HG02970 (cell line): Measurements from ENCODE around the gene EEF1AKMT3.
A peak's percentile ranks its signal among the peaks of the same experiment; 100 is the strongest.

Source experiments
- ATAC-seq: cut with Tn5 transposase; IDR thresholded peaks from one replicate; pipeline ENCODE4 v1.9.1; 2021; ENCODE audit warnings: mild to moderate bottlenecking, moderate library complexity, moderate number of reproducible peaks; ENCODE audit not compliant: unreplicated experiment, low FRiP score

Gene EEF1AKMT3

DNA sequence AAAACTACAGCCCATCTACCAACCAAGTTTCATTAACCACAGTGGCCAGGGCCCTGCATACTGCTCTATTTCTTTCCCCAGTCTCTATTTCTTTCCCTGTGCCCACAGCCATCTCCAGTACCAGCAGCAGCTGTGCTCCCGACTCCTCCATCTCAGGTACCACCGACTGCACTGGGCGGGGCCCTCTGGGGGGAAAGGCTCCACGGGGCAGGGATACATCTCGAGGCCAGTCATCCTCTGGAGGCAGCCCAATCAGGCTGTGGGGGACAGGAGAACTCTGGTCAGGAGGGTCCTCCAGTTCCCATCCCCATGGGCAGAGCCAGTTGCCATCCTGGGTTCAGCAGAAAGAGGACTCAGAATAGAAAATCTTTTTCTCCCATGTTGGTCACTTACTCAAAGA, 23.4 kb upstream of the EEF1AKMT3 start:
- ATAC-seq = no peak

DNA sequence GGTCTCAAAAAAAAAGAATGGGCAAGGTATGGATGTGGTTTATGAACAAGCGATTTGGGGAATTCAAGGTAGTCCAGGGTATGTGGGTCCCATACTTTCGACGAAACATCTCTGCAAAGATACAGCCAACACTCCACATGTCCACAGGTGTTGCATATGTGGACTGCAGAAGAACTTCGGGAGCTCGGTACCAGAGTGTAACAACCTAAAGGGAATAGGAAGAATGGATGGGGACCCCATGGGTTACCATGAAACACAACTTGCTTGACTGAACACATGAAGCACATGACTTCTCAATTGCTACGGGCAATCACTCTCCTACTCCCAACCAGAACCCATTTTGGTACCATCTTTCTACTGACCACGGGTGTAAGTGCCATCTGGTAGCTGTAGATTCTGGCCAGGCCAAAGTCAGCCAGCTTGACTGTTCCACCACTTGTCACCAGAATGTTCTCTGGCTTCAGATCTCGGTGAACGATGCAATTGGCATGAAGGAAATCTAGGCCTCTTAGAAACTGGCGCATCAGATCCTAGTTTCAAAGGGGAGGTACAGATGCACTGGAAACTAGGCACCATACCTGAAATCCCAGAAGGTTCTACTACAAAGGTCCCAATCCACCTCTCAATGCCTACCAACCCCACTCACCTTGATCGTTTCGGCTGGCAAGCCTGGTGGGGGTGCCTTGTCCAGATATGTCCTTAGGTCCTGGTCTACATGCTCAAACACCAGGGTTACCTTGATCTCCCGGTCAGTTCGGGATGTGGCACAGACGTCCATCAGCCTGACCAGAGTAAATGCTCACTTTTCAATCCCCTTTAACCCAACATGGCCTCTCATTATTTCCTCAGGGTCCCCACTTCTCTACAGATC, 21.6 kb upstream of the EEF1AKMT3 start:
- no peak for ATAC-seq

DNA sequence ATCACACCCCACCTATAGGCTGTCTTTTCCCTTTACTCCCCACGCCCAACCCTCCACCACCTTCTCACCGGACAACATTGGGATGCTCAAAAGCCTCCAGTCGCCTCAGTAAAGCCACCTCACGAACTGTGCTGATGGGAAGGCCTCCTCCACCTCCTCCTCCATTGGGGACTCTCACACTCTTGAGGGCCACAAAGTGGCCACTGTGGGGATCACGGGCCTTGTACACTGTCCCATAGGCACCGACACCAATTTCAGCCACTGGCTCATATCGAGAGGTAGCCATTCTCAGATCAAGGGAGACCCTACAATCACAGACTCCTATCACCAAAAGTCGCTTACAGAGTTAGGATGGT, 21.0 kb upstream of the EEF1AKMT3 start:
- ATAC-seq = no peak

DNA sequence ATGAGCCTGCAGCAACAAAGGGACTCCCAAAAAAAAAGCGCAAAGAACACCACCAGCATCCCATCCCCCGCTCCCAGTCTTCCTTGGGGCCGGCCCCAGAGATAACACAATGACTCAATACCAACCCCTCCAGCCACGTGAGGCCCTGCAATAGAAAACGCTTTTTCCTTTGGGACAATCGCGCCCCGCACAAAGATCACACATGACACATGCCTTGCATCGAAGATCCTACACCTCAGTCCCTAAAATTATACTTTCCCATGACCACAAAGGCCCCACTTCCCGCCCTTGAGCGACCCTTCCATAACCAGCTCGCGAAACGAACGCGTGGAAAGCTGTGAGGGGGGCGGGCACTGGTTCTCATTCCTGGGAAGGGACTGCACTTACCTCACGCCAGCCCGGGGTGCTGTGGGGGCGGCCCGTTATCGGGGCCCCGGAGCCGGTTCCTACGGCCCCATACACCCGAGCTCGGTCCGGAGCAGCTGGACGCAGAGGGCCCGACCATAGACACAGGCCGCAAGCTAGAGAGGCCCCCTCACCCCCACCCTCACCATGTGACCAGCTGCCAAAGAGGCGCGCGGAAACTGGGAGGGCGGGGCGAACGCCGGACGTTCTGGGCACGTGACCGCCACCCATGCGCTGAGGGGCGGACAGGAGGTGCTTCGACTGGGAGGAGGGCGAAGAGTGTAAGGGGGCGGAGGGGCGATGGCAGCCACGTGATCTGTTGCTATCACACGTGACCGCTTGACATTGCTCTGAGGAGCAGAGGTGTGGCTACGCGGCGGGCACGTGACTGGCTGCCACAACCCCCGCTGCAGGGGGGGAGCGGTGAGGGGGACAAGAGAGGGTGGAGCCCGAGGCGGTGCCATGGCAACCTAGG, 20.4 kb upstream of the EEF1AKMT3 start, which contains the start of gene CDK4:
Gene CDK4, minus strand, starts transcription at position 523 of the 880 bp plus-strand sequence. CDS start 593 bp downstream, outside the sequence.
- ATAC-seq = peak; percentile 81

DNA sequence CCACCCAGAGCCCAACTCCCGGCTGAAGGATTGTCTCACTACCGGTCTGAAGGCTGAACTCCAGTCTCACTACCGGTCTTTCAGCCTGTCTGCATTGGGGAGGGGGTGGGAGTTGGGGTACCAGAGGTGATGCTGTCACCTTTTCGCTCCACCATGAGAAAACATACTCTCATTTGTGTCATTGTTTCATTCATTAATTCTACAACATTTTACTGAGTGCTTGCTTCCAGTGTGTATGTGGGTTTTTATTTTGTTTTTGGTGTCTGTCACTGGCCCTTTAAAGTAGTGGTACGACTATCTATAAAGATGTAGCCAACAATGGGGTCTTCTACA, 19.8 kb upstream of the EEF1AKMT3 start:
- ATAC-seq = no peak

DNA sequence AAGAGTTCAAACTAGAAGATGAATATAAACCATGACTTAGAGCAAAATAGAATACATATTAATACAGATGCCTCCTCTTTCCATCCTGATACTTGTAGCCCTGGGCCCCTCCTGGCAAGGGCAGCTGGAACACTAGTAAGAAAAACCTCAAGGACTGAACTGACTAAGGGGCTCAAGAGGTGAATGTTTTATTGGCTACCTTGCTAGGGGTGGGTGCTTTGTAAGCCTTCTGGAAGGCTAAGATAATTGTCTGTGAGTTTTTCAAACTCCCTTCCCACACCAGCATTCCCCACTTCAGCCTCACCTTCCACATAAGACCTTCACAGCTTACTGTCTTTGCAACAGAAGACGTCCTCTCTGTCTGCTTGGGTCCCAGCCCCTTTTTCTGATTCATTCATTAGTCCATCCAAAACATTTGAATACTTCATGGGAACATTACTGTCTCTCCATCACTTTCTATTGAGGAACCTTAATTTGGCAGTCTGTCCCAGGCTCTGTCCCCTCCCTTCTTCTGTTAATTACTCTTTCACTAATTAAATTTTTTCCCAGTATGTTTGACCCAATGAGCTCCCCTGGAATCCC, 18.6 kb upstream of the EEF1AKMT3 start:
- no peak for ATAC-seq

DNA sequence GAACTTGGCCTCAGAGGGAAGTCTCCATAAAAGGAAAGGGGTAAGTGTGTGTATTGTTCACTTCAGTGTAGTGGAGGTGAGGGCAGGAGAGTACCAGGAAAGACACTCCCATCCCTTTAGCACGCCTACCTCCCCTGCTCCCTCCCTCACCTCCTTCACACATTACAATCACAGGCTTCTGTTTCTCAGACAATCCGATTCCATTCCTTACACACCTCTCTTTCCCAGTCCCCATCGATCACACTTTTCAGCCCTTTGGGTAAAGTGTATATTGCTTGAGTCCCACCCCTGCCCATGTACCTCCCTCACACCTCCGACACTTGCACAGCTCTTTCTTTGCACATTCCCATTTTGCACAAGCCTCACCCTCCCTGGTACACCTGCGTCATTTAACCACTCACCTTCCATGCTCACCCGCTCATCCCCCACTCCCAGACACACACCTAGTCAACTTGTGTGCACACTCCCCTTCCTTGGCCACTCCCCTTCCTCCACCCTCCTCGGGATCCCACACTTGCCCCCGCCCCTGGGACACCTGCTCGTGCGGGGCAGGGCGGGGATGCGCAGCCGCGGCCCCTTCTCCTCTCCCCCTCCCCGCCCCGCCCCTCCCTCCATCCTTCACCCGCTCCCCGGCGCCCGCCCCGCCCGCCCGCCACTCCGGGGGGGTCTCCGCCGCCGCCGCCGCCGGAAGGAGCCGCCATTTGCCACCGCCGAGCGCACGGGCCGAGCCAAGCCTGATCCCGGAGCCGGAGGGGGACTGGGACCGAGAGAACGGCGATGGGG, 17.8 kb upstream of the EEF1AKMT3 start, which contains the start of gene MARCHF9:
Gene MARCHF9, plus strand, starts transcription at position 693 of the 783 bp plus-strand sequence. CDS start 426 bp downstream, outside the sequence.
- no peak for ATAC-seq

DNA sequence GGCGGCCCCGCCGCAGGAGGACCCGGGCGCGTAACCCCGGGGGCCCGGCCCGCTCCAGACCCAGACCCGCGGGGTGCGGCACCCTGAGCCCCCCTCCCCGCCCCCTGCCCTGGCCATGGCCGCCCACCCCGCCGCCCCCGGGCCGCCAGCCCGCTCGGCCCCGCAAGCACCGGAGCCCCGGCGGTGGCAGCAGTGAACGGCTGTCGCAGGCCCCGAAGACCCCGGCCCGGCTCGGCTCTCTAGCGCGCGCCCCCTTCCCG, 17.3 kb upstream of the EEF1AKMT3 start:
- ATAC-seq = no peak

DNA sequence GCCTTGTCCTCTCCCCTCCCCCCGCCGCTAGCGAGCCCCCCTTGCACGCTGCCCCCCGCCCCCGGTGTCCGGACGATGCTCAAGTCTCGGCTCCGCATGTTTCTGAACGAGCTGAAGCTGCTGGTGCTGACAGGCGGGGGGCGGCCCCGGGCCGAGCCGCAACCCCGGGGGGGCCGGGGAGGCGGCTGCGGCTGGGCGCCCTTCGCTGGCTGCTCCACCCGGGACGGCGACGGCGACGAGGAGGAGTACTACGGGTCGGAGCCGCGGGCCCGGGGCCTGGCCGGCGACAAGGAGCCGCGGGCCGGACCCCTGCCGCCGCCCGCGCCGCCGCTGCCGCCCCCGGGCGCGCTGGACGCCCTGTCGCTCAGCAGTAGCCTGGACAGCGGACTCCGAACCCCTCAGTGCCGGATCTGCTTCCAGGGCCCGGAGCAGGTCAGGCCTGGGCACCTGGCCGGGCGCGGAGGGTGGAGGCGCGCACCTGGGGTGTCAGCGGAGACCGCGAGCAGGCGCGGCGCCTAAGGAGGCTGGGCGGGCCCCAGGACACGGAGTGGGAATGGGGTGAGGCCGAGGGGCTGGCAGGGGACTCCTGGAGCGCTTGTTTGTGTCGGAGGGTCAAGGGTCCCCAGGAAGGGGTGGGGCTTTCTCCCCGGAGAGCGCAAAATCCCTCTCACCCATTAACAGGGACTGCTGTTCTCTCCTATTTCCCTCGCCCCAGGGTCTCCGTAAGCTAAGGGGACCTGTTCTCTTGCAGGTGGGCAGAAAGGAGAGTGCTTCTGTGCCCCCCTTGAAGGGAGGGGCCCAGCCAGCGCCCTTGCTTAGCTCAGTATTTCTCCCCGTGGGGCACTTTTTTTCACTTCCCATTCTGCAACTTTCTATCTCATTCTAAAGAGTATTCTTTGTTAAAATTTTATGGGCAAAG, 16.7 kb upstream of the EEF1AKMT3 start:
- no peak for ATAC-seq

DNA sequence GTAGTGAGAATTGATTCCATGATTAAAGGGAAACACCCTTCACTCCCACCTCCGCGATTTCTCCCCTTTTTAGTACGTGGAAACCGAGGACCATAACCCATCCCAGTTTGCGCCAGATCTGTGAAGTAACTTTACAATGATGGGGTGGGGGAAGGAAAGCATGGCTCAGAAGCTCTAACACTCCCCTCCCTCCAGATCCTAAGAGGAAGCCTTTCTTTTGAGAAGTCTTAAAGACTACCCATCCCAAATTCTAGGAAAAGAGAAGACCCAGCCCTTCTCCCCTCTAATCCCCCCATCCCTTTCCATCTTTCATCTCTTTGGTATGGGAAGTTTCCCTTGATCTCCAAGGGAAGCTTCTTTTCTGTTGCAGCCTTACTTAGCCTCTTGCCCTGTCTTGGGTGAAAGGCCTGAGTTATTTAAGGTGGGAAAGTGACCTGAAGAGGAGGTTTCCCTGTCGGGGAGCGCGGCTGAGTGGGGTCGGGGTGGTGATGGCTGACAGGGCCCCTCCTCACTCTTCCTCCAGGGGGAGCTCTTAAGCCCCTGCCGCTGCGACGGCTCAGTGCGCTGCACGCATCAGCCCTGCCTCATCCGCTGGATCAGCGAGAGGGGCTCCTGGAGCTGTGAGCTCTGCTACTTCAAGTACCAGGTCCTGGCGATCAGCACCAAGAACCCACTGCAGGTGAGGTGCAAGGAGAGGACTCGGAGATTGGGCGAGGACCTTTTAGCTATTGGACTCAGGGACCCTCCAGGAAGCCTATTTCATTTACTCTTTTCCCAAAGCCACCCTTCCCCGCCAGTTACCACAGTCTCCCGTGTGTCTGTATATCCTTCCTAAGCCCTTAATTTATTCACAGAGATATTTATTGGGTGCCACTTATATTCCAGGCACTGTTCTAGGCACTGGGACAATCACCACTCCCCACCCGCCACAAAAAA, 15.7 kb upstream of the EEF1AKMT3 start:
- ATAC-seq = no peak

DNA sequence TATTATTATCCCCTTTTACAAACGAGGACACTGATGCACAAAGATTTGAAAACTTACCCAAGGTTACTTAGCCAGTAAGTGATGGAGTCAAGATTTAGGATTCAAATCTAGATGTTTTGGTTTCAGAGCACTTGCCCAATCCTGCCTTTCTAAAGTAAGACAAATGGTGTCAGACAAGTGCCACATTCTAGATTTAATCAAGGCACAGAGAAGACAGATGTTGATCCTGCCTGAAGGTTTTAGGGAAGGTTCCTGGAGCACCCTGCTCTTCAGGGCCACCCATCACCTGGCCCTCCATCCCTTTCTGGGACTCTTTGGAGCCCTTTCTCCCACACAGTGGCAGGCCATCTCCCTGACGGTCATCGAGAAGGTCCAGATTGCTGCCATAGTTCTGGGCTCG, 14.6 kb upstream of the EEF1AKMT3 start:
- no peak for ATAC-seq

DNA sequence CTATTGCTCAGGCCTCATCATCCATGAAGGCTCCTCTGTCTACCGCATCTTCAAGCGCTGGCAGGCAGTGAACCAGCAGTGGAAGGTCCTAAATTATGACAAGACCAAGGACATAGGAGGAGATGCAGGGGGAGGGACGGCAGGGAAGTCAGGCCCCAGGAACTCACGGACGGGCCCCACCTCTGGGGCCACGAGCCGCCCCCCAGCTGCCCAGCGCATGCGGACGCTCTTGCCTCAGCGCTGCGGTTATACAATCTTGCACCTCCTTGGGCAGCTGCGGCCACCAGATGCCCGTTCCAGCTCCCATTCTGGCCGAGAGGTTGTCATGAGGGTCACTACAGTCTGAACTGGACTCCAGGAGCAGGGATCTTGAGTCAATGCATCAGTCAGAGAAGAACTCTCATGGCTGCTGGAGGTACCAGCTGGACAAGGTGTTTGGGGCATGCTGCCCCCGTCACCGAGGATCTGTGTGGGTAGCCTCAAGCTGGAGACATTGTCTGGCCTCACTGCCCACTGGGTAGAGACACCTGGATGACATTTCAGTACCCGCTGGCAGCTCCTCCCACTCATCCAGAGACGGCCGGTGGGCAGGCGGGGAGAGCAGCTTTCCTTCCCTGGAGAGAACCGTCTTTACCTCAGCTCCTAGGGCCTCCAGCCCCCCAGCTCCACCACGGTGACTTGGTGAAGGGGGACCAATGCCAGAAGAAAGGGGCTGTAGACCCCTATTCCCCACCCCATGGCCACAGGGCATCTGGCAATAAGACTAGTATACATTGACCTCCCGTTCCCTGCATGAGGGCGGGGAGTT, 13.7 kb upstream of the EEF1AKMT3 start:
- ATAC-seq = no peak

DNA sequence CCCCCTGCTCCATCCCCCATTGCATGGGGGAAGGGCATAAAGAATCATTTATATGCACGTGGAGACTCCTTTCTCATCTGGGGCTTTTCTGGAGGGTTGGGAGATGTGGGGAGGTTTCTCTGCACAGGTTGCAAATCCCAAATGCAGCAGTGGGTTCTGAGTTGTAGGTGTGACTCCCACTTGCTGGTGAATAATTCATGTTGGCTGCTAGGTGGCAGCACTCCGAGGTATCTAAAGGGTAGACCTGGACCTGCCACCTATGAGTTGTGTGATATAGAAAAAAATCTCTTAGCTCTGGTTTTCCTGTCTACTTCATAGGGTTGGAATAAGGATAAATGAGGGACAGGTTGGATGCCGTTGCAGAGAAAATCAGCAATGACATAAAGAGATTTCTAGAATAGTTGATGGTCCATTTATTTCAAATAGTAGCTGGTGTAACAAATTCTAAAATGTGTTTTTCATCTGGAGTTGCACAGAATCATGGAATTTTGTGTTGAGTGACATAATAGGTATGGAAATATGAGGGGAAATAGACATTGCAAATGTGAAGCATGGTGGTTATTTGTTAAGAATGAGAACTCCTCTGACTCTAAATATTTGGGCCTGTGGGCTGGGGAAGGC, 12.9 kb upstream of the EEF1AKMT3 start:
- no peak for ATAC-seq

DNA sequence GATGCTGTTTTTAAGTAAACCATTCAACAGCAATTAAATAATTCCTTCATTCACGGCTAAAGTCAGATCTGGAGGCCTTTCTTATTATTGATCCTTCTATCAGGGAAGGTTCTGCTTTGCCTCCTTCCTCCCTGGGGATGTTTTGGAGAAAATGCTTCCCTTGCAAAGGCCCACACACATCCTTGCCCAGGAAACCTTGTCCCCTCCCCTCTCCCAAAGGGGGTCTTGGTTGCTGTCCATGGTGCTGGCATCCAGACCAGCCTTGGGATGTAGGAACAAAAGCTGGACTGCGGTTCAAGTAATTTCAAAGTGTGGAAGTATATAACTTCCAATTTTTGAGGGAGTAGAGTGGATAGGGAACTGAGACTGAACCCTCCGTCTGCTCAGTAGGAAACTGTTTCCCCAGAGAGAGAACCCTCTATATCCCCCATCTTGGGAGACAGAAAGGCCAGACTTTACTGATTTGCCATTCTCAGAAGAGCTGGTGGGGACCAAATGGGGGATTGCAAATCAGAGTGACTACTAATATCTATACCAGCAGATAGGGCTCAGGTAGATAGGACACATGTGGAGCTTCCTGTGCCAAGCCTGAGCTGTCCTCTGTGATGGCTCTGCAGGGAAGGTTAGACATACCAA, 11.9 kb upstream of the EEF1AKMT3 start:
- ATAC-seq = no peak

DNA sequence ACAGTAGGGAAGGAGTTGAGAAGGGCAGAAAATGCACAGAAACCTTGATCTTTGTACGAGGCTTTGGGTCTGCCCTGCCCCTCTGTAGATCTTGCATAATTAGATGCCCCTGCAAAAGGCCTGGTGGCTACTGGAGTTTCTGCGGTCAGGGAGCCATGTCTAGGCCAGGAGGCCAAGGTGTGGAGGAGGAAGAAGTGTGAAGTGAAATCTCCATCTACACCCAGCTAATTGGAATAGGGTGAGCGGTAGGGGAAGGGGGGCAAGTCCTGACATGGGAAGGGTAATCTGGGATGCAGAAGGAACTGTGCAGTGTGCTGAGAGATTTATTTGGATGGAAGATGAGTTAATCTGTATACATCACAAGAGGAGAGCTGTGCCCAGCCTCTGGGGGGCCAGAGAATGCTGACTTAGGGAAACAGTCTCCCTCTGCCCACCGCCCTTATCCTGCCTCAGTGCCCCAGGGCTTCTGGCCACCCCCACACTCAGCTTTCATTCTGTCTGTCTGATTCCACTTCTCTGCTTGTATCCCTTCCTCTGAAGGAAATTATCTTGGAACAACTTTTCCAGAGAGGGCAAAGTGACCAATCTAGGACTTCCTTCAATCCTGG, 10.9 kb upstream of the EEF1AKMT3 start:
- no peak for ATAC-seq

DNA sequence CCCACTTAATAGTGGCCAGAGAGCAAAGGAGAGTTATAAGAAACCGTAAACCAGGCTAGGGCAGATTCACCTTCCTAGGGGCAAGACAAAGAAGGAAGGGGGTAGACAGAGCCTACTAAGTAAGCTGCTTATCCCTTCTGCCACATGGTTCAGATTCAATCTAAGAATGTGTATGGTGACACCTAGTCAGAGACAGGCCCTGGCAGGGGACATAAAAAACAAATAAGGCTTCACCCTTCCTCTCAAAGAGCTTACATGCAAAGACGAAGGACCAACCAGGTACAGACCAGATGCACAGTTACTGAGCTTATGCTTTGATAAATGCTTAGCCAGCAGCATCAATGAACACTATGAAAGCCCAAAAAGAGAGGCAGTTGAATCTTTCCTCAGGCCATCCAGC, 10.0 kb upstream of the EEF1AKMT3 start:
- ATAC-seq = no peak
